Left ventricle myocardium inferior (tissue), 1 donor: Measurements from ENCODE around the gene NRP2. TPM values are rescaled to one million over a fixed set of nuclear protein-coding genes. Genes with fewer than 3 reads are reported as not detected.

ENCODE experiments used
- DNase-seq: peaks from one replicate; pipeline ENCODE4 v3.0.0-alpha.2; 2020
- H3K27ac ChIP-seq: fragments of 200-600 bp; replicated peaks from 2 replicates; pipeline ENCODE4 v1.8.0; 2021
- H3K27me3 ChIP-seq: fragments of 200-600 bp; 2 replicates; pipeline ENCODE4 v1.8.0; 2021; ENCODE audit warnings: low read depth
- H3K36me3 ChIP-seq: fragments of 200-600 bp; 2 replicates; pipeline ENCODE4 v1.8.0; 2021
- H3K4me1 ChIP-seq: fragments of 200-600 bp; 2 replicates; pipeline ENCODE4 v1.8.0; 2021
- H3K4me3 ChIP-seq: fragments of 200-600 bp; 2 replicates; pipeline ENCODE4 v1.8.0; 2021; ENCODE audit warnings: mild to moderate bottlenecking, moderate library complexity
- H3K9me3 ChIP-seq: fragments of 200-600 bp; replicated peaks from 2 replicates; pipeline ENCODE4 v1.8.0; 2021
- CTCF ChIP-seq: fragments of 200-600 bp; IDR thresholded peaks from 2 replicates; pipeline ENCODE4 v1.8.0; 2021; ENCODE audit warnings: antibody characterized with exemption, mild to moderate bottlenecking, borderline replicate concordance
- intact Hi-C: fragments of 100-400 bp; cut with micrococcal nuclease; formaldehyde crosslinking; loops from one replicate; pipeline ENCODE4 v1.11.0; 2022
- total RNA-seq: library from RNA; stranded (reverse); fragmentation: NEBNext Ultra II Directional; extraction: Animal tissue kit (Norgen Biotek cat#: 25700); gene quantifications from one replicate; pipeline ENCODE4 v1.2.1, GENCODE V29; 2021
- donor health status: DM: no; HTN: yes; CAD: no; lungs with severe emphysema.

The NRP2 gene
- total RNA-seq, 1 donor from 2014 or later, result 7.6 TPM

- no peak overlapping the region for H3K4me3 ChIP-seq
- no peaks in the 10 kb centered on the region for H3K9me3 ChIP-seq
- H3K36me3 ChIP-seq, result no peaks in the 10 kb centered on the region
- H3K27me3 ChIP-seq, result peaks cover 32% of the 10 kb centered on the region
- DNase-seq, result peak; percentile 44
- intact Hi-C loops, result no loop called here
- peak; percentile 74 for TF ChIP-seq CTCF
- H3K27ac ChIP-seq, result no peak overlapping the region
- no peaks in the 10 kb centered on the region for H3K4me1 ChIP-seq
These were observed 93.8 kb downstream of the NRP2 start for GRCh38 chr2:205776139-205776538.

- Histone ChIP-seq H3K4me3 (no peak overlapping the region), H3K27ac (no peak overlapping the region), H3K36me3 (no peaks in the 10 kb centered on the region), H3K27me3 (peaks cover 32% of the 10 kb centered on the region), H3K4me1 (no peaks in the 10 kb centered on the region), H3K9me3 (no peaks in the 10 kb centered on the region)
- intact Hi-C loops, result no loop called here
- no peak for DNase-seq
- TF ChIP-seq CTCF, result no peak
These were observed 94.4 kb downstream of the NRP2 start for GRCh38 chr2:205776720-205777119.

- no peaks in the 10 kb centered on the region for H3K36me3 ChIP-seq
- DNase-seq, result no peak
- intact Hi-C loops, result no loop called here
- no peaks in the 10 kb centered on the region for H3K9me3 ChIP-seq
- no peak overlapping the region for H3K4me3 ChIP-seq
- no peaks in the 10 kb centered on the region for H3K4me1 ChIP-seq
- peaks cover 28% of the 10 kb centered on the region for H3K27me3 ChIP-seq
- TF ChIP-seq CTCF, result no peak
- H3K27ac ChIP-seq, result no peak overlapping the region
These were observed 96.1 kb downstream of the NRP2 start for GRCh38 chr2:205778356-205778755.

GRCh38 chr2:205780645-205781044, 98.3 kb downstream of the NRP2 start:
- H3K36me3 ChIP-seq, result no peaks in the 10 kb centered on the region
- no peaks in the 10 kb centered on the region for H3K9me3 ChIP-seq
- intact Hi-C loops, result no loop called here
- DNase-seq, result no peak
- no peak for TF ChIP-seq CTCF
- H3K27ac ChIP-seq, result no peak overlapping the region
- no peaks in the 10 kb centered on the region for H3K4me1 ChIP-seq
- H3K27me3 ChIP-seq, result peaks cover 10% of the 10 kb centered on the region
- H3K4me3 ChIP-seq, result no peak overlapping the region

GRCh38 chr2:205781244-205781931, 99.1 kb downstream of the NRP2 start:
- Histone ChIP-seq H3K4me3 (no peak overlapping the region), H3K27me3 (peaks cover 15% of the 10 kb centered on the region), H3K36me3 (no peaks in the 10 kb centered on the region), H3K27ac (no peak overlapping the region), H3K9me3 (no peaks in the 10 kb centered on the region), H3K4me1 (no peaks in the 10 kb centered on the region)
- no peak for DNase-seq
- no peak for TF ChIP-seq CTCF
- intact Hi-C loops, result no loop called here
